RPMI7951 (cell line): ENCODE data around the gene C19orf85. TPM values are rescaled to one million over a fixed set of nuclear protein-coding genes. Genes with fewer than 3 reads are reported as not detected.

Source experiments
- DNase-seq: peaks from one replicate; pipeline ENCODE4 v3.0.0-alpha.2; 2012; ENCODE audit warnings: low read depth
- total RNA-seq: library from RNA; depleted of rRNA; stranded (reverse); fragments of >200 nt; shearing (Covaris generic); gene quantifications from 2 replicates; pipeline ENCODE4 v1.2.3, GENCODE V29; 2014

C19orf85 gene
- total RNA-seq, 1 experiment from 2014 or later, result not detected

DNA sequence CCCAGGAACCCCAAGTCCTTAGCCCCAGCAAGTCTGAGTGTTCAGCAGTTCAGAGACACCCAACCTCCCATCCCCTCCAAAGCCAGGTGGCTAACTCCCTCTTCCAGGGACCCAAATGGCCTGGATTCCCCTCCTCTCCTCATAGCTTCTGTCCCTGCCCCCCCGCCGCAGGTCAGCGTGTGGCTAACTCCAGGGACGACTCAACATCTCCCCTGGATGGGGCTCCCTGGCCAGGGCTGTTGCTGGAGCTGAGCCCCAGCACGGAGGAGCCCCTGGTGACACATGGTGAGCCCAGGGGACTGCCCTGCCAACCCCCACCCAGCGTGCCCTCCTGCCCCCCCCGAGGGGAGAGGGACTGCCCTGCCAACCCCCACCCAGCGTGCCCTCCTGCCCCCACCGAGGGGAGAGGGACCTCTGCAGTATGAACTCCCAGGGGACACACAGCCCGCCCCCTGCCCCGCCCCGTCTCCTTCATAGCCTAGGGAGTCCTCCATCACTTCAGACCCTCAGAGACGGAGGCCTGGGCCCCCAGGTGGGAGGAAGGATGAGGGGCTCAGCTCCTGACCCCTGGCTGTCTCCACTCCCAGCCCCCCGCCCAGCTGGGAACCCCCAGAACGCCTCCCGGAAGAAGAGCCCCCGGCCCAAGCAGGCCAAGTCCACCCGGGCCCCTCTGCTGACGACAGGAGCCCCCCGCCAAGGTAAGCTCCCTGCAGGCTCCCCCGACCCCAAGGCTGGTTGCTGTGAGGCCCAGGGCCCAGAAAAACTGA lies 25.3 kb upstream of the C19orf85 start:
- DNase-seq, result no peak

DNA sequence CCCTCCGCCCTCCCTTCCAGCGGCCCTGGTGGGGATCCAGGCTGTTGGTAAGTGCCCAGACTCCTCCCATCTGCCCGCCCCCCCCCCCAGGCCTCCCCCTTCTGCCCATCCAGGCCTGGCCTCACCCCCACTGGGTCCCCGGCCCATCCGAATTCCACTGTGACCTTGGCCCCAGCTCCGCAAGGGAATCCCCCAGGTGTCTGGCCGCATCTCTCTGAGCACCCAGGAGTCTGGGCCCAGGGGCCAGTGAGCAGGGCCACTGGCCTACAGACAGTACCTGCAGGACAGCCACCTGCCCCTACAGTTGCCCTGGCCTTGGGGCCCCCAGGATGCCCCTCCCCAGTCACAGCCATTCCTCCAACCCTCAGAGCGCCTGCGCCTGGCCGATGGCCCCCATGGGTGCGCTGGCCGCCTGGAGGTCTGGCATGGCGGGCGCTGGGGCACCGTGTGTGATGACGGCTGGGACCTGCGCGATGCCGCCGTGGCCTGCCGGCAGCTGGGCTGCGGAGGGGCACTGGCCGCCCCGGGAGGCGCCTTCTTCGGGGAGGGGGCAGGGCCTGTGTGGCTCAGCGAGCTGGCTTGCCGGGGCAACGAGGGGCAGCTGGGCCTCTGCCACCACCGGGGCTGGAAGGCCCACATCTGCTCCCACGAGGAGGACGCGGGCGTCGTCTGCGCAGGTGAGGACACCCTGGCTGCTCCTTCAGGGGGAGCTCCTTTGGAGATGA lies 24.6 kb upstream of the C19orf85 start:
- DNase-seq, result no peak

DNA sequence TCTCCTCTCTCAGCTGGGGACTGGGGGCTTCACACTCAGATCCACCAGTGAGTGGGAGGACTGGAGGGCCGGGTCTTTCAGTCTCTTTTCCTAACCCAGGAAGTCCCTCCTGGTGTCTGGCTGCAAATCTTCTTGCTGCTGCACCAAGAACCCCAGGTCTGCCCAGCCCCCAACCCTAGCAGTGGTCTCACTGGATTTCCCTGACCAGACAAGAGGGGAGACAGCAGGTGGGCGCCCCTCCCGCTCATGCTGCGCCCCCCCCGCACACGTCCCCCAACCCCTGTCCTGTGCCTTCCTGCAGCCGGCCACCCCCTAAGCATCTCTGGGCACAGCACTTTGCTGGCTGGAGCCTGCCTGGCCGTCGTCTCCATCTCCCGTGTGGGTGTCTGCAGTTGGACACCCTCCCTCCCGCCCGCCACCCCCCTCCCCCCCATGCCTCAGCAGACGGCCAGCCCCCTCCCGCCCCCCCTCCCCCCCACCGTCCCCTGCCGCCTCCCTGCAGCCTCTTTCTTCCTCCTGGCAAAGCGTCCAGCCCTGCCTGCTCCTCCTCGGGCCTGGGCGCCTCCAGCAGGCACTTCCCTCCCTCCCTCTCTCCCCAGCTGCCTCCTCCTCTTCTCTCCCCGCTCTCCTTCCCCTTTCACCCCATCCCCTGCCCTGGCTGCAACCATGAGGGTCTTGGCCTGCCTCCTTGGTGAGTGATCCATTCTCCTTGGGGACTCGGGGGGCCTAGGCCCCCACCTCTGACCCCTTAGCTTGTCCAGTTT lies 23.6 kb upstream of the C19orf85 start, which contains the start of gene SSC5D:
Gene SSC5D (plus strand): TSS at position 513 of the 764 bp plus-strand sequence. CDS start 154 bp downstream, at position 667.
- DNase-seq, result peak; percentile 77

DNA sequence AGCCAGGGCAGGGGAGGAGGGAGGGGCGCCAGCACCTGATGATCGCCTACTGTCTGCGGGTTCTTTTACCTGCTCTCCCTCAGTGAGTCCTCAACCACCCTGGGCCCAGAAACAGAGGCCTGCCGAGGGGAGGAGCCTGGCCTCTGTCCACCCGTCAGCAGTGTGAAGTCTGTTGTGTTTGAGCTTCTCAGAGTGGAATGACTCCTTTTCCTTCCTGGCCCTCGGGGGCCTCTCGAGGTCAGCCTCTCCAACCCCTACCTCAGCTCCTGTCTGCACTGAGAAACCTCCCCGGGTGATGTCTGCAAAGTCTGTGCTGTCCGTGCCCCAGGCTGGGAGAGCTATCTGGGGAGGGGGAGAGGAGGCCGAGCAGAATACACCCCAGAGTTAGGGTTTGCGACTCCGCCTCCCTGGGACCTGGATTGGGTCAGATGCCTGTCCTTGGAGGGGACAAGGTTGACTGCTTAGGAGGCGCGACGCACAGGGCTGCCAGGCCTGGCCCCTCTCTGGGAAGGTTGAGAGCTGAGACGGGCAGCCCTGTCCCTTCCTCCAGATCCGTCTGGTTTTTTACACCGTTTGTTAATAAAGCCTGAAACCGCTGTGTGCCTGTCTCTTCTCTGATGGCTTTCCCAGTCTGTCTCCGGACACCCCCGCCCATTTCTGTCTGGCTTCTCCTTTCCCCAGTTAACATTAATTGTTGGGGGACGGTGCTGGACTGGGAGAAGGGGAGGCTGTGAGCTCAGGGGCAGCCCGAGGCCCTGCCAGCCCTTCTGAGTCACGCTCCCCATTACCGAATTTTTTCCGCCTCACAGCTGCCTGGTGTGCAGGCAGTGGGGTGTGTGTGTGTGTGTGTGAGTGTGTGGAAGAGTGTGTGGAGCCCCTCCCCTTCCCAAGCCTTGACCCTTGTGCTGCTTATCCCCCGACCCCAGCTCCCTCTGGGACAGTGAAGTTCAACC lies 22.7 kb upstream of the C19orf85 start:
- DNase-seq, result peak; percentile 99

DNA sequence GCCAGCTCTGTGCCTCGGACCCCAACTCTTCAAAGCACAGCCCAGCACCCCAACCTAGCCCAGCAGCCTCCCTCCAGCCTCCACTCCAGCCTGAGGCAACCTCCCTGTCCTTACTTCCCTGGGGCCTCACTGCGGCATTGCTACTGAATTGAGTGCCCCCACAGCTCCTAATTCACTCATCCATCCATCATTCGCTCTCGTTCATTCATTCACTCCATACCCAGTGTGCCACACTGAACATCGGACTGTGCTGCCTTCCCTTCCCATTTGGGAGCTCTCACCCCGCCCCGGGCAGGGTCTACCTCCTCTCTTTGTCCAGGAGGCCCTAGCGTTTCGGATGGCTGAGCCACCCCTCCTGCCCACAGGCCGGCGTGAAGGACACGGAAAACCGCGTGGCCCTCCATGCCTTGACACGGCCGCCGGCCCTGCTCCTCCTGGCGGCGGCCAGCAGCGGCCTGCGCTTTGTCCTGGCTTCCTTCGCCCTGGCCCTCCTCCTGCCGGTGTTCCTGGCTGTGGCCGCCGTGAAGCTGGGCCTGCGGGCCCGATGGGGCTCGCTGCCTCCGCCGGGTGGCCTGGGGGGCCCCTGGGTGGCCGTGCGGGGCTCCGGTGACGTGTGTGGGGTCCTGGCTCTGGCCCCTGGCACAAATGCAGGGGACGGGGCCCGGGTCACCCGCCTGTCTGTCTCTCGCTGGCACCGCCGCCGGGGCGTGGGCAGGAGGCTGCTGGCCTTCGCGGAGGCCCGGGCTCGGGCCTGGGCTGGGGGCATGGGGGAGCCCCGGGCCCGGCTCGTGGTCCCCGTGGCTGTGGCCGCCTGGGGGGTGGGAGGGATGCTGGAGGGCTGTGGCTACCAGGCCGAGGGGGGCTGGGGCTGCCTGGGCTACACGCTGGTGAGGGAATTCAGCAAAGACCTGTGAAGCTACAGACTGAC lies 21.8 kb upstream of the C19orf85 start:
- peak; percentile 64 for DNase-seq

DNA sequence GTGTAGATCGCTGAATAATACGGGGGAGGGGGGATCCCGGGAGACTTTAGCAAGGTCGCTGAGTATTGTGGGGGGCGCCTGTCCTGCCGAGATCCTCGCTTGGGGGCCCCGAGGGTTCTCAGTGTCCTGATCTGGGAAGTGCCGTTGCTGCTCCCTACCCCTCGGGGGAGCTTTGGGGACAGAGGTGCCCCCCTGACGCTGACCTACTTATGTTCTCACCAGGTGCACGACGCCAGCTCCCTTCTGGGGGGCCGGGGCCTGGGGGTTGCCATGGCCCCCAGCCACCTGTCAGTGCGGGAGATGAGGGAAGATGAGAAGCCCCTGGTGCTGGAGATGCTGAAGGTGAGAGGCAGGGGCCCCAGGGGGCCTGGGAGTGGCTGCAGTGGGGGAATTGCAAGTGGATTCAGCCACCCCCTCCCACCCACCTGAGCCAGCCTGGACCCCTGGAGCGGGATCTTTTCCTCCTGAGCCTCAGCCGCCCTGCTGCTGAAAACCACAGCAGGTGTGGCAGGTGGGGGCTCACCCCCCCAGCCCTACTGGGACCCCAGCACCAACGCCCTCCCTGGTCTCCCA lies 21.0 kb upstream of the C19orf85 start:
- DNase-seq, result no peak

DNA sequence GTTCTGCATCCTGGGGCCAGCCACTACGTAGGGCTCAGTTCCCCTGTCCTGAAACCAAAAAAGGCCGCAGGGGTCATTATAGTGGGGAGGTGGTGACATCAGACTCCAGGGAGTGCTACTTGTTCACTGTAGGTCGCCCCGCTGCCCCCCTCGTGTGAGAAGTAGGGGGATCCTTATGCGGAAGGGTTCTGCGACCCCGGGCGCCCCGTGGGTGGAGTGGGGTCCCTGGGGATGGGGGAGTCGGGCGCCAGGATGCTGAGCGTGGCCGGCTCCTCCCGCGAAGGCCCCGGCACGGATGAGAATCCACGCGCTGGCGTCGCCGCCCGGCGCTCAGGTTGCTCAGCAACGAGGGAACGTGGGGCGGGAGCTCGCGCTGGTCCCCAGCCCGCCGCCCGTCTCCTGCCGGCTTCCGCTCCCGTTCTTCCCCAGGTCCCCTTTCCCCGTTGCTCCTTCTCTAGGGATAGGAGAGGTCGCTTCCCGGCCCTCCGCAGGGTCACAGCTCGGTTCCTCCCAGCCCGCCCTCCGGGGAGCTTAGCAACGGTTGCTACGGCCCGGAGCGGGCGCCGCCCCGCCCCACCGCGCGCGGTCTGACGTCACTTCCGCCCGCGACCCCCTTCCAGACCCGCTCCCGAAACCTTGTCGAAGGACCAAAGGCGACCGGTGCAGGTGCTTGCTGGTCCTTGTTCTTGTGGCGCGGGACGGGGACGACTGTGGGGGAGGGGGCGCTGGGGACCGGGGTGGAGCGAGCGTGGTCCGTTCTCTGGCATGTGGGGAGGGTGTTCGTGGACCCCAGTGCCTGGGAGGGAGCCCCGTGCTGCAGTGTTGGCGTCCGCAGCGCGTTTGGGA lies 20.3 kb upstream of the C19orf85 start, which contains the start of gene NAT14:
Gene NAT14 (plus strand): TSS at position 596 of the 846 bp plus-strand sequence. CDS start 521 bp downstream, outside the sequence.
- peak; percentile 68 for DNase-seq

DNA sequence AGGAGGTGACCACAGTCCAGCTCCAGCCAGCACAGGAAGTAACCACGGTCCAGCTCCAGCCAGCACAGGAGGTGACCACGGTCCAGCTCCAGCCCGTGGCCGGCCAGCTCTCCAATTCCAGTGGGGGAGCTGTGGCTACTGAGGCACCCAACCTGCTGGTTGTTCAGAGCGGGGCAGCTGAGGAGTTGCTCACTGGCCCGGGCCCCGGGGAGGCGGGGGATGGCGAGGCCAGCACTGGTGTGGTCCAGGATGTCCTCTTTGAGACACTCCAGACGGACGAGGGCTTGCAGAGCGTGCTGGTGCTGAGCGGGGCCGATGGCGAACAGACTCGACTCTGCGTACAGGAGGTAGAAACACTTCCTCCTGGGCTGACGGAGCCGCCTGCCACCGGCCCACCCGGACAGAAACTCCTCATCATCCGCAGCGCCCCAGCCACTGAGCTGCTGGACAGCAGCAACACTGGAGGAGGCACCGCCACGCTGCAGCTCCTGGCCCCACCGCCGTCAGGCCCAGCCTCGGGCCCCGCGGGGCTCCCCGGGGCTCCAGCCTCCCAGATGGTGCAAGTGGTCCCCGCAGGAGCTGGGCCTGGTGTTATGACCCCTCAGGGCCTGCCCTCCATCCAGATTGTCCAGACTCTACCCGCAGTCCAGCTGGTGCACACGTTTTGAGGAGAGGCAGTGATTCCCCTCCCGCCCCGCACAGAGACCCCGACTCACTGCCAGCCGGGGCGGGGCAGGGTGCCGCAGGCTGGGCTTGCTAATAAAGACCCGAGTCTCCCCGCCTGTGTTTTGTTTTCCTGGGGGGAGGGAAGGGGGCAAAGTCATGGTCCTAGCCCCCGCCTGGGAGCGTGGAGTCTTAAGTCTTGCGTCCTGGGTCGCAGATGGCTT lies 19.4 kb upstream of the C19orf85 start:
- no peak for DNase-seq

DNA sequence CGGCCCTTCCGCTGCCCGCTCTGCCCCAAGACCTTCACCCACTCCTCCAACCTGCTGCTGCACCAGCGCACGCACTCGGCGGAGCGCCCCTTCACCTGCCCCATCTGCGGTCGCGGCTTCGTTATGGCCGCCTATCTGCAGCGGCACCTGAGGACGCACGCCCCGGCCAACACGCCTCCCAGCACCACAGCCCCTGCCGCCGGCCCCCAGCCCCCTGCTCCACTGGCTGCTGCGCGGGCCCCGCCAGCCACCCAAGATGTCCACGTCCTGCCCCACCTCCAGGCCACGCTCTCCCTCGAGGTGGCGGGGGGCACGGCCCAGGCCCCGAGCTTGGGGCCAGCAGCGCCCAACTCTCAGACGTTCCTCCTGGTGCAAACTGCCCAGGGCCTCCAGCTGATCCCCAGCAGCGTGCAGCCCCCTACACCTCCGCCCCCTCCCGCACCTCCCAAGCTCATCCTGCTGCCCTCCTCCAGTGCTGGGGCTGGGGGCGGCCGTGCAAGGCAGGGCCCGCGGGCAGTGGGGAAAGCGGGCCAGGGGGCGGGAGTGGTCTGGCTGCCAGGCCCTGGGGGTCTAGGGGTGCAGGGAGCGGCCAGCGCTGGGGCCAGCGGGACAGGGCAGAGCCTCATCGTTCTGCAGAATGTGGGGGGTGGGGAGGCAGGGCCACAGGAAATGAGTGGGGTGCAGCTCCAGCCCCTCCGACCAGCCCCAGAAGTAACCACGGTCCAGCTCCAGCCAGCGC lies 18.6 kb upstream of the C19orf85 start:
- no peak for DNase-seq

DNA sequence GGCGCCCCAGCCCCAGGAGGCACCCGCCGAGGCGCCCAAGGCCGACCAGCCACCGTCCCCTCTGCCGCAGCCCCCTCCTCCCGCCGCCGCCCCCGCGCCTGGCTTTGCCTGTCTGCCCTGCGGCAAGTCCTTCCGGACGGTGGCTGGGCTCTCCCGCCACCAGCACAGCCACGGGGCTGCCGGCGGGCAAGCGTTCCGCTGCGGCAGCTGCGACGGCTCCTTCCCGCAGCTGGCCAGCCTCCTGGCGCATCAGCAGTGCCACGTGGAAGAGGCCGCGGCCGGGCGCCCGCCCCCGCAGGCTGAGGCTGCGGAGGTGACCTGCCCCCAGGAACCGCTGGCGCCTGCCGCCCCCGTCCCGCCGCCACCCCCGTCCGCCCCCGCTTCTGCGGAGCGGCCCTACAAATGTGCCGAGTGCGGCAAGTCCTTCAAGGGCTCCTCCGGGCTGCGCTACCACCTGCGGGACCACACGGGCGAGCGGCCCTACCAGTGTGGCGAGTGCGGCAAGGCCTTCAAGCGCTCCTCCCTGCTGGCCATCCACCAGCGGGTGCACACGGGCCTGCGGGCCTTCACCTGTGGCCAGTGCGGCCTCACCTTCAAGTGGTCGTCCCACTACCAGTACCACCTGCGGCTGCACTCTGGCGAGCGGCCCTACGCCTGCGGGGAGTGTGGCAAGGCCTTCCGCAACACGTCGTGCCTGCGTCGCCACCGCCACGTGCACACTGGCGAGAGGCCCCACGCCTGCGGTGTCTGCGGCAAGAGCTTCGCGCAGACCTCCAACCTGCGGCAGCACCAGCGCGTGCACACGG lies 17.8 kb upstream of the C19orf85 start:
- DNase-seq, result no peak

DNA sequence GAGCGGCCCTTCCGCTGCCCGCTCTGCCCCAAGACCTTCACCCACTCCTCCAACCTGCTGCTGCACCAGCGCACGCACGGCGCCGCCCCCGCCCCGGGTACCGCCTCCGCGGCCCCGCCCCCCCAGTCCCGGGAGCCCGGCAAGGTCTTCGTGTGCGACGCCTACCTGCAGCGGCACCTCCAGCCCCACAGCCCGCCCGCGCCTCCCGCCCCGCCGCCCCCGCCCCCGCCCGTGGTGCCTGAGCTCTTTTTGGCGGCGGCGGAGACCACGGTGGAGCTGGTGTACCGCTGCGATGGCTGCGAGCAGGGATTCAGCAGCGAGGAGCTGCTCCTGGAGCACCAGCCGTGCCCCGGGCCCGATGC lies 17.2 kb upstream of the C19orf85 start:
- no peak for DNase-seq

DNA sequence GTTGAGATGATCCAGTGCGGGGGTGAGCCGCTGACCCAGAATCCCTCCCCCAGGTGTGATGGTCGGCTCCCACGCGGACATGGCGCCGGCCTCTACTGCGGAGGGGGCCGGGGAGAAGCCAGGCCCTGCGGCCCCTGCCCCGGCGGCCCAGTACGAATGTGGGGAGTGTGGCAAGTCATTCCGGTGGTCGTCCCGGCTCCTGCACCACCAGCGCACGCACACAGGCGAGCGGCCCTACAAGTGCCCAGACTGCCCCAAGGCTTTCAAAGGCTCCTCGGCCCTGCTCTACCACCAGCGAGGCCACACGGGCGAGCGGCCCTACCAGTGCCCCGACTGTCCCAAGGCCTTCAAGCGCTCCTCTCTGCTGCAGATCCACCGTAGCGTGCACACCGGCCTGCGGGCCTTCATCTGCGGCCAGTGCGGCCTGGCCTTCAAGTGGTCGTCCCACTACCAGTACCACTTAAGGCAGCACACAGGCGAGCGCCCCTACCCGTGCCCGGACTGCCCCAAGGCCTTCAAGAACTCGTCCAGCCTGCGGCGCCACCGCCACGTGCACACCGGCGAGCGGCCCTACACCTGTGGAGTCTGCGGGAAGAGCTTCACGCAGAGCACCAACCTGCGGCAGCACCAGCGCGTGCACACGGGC lies 16.7 kb upstream of the C19orf85 start:
- no peak for DNase-seq

DNA sequence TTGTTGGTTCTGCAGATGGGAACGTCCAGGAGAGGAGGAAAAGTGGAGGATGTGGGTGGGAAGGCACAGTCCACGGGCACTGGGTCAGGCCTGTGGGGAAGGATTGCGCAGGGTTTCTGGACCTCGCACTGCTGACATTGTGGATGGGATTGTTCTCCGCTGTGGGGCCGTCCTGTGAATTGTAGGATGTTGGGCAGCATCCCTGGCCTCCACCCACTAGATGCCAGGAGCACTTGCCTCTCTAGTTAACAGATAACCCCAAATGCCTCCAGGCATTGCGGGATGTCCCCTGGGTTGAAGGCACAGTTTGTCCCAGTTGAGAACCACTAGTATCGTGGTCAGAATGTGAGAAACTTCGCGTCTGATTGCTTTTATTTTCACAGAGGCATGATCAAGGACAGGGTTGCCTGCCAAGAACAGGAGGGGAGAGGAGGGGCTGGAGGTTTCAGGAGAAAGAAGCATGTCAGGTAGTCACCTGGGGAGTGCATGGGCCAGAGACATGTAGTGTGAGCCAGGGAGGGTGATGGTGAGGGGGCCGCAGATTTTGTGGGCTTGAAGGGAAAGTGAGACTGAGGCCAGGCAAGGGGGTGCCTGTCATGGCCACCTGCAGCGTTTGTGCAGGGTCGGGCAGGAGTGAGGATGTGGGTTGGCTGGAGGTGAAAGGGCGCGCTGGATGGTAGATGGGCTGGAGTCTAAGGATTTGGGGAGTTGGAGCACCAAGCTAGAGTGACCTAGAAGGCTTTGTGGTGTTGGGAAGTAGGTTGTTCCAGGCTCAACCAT lies 15.1 kb upstream of the C19orf85 start:
- DNase-seq, result no peak

DNA sequence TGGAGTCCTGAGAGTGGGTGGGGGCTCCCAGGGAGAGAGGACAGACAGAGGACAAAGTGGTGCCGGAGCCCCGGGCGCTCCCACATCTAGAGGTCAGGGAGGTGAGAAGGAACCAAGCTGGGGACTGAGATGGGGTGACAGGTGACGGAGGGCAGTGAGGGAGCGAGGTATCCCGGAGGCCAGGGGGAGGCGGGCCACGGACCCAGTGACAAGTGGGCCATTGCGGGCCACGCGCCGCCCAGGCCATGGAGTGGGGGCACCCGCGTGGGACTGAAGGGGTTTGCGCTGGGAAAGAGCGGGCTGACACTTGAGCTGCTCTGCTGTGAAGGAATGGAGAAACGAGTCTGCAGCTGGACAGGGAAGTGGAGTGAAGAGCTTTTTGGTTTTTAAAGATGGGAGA lies 14.5 kb upstream of the C19orf85 start:
- no peak for DNase-seq

DNA sequence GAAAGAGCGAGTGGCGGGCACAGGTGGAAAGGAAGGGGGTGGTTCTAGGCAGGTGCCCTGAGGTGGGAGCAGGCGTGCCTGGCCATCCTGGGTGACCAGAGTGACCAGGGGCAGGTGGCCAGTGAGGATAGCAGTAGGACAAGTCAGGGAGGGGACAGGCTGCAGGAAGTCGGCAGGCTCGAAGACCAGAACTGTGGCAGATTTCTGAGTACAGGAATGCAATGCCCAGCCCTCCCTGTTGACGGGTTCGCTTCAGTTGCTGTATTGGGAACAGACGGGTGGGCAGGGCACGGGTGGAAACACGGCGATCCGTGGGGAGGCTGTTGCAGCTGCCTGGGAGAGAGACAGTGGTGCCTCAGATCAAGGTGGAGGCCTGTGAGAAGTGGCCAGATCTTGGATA lies 13.8 kb upstream of the C19orf85 start:
- no peak for DNase-seq
